Measurements from ENCODE around the gene ADGRL2. TPM values are rescaled to one million over a fixed set of nuclear protein-coding genes. Genes with fewer than 3 reads are reported as not detected.

ADGRL2 gene
- total RNA-seq, 1 donor from 2014 or later, result 270 TPM

DNA sequence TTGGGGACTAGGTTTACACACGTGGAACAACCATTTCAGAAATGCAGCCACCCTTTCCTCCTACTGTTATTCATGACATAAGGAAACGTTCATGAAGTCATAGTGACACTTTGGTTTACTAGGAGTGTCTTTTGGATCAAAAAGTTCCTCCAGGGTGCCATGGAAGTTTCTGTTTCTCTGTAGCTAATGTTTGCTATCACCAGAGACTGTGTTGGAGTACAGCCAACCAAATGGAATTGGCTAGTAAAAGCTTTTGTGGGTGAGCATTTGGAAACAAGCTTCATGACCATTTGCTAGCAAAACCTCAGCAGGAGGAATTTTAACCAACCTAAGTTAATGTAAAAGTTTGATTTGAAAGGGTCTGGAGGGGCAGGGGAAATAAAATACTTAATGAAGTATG, 43.9 kb upstream of the ADGRL2 start:
- no peak overlapping the region for H3K27ac ChIP-seq
- no peaks in the 10 kb centered on the region for H3K27me3 ChIP-seq
- H3K4me3 ChIP-seq, result no peak overlapping the region
- Mint-ChIP-seq H3K9me3 (no peaks in the 10 kb centered on the region), H3K4me1 (peaks cover 10% of the 10 kb centered on the region), H3K27ac (no peak overlapping the region), H3K36me3 (no peaks in the 10 kb centered on the region), H3K27me3 (ENCODE audit: insufficient read depth, low read depth) (no peaks in the 10 kb centered on the region), H3K4me3 (no peak overlapping the region)
- no peak overlapping the region for H3K9ac ChIP-seq
- H3K9me3 ChIP-seq (ENCODE audit: low read depth), result no peaks in the 10 kb centered on the region
- no peak for DNase-seq (ENCODE audit: low spot score)
- H3K36me3 ChIP-seq, result no peaks in the 10 kb centered on the region
- H3K4me2 ChIP-seq, result no peak overlapping the region
- H4K20me1 ChIP-seq (ENCODE audit: low read depth), result no peaks in the 10 kb centered on the region
- no peaks in the 10 kb centered on the region for H3F3A ChIP-seq (ENCODE audit: low read depth)
- peak overlapping the region; percentile 19 for H2AFZ ChIP-seq (replicated peaks)
- H3K4me1 ChIP-seq, result no peaks in the 10 kb centered on the region
- H3K79me2 ChIP-seq (ENCODE audit: low read depth), result no peaks in the 10 kb centered on the region
- no peak for TF ChIP-seq EZH2phosphoT487 (IDR thresholded peaks at IDR 0.05)
- TF ChIP-seq CTCF (IDR thresholded peaks at IDR 0.05), result no peak
- TF ChIP-seq EZH2 (IDR thresholded peaks at IDR 0.05), result no peak

DNA sequence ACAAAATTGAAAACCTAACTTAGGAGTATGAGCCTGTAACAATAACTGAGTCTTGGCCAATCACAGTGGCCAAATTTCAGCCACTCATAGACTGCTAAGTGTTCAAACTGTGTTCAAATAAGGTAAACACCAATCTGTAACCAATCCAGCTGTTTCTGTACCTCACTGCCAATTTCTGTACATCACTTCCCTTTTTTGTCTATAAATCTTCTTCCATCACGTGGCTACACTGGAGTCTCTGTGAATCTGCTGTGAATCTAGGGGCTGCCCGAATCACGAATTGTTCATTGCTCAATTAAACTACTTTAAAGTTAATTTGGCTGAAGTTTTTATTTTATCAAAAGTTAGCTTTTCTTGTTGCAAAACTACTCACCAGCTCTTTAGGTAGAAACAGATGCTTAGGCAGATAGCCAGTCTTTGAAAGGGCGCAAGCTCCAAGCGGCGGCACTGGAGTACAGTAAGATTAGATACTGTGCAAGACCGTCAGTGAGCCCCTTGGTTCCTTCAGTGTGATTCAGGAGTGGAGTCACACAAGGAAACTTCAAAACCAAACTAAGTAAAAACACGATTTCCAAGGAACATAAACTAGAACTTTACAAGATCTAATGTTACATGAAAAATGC, 43.2 kb upstream of the ADGRL2 start:
- Histone ChIP-seq H3K79me2 (ENCODE audit: low read depth) (no peaks in the 10 kb centered on the region), H3K27me3 (no peaks in the 10 kb centered on the region), H3F3A (ENCODE audit: low read depth) (no peaks in the 10 kb centered on the region), H3K4me2 (no peak overlapping the region), H3K4me3 (no peak overlapping the region), H3K9ac (no peak overlapping the region), H2AFZ (replicated peaks) (no peak overlapping the region), H3K27ac (no peak overlapping the region), H3K36me3 (no peaks in the 10 kb centered on the region), H3K9me3 (ENCODE audit: low read depth) (no peaks in the 10 kb centered on the region), H4K20me1 (ENCODE audit: low read depth) (no peaks in the 10 kb centered on the region), H3K4me1 (no peaks in the 10 kb centered on the region)
- no peak for TF ChIP-seq EZH2 (IDR thresholded peaks at IDR 0.05)
- no peak for TF ChIP-seq EZH2phosphoT487 (IDR thresholded peaks at IDR 0.05)
- TF ChIP-seq CTCF (IDR thresholded peaks at IDR 0.05), result no peak
- H3K4me3 Mint-ChIP-seq, result no peak overlapping the region
- H3K27me3 Mint-ChIP-seq (ENCODE audit: insufficient read depth, low read depth), result no peaks in the 10 kb centered on the region
- no peaks in the 10 kb centered on the region for H3K36me3 Mint-ChIP-seq
- no peak overlapping the region for H3K27ac Mint-ChIP-seq
- H3K9me3 Mint-ChIP-seq, result no peaks in the 10 kb centered on the region
- DNase-seq (ENCODE audit: low spot score), result no peak
- peaks cover 10% of the 10 kb centered on the region for H3K4me1 Mint-ChIP-seq

DNA sequence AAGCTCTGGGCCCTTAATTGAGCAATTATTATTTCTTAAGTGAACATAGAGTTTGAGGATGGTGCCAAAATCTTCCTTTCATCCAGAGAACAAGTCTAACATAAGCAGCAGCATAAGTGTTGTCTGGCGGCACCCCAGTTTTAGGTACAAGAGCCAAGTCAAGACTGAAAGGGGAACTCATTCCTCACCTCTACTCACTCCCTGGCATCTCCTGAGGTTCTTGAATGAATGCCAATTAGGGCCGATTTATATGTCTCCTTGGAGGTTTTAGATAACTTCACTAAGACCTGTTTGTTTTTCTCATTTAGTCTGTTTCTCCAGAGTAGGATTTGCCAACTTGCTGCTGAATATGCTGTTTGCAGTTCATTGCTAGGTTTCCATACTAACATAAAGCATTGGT, 42.6 kb upstream of the ADGRL2 start:
- Histone ChIP-seq H3F3A (ENCODE audit: low read depth) (no peaks in the 10 kb centered on the region), H3K27ac (no peak overlapping the region), H4K20me1 (ENCODE audit: low read depth) (no peaks in the 10 kb centered on the region), H3K9me3 (ENCODE audit: low read depth) (no peaks in the 10 kb centered on the region), H3K4me2 (no peak overlapping the region), H2AFZ (replicated peaks) (no peak overlapping the region), H3K4me1 (no peaks in the 10 kb centered on the region), H3K27me3 (no peaks in the 10 kb centered on the region), H3K79me2 (ENCODE audit: low read depth) (no peaks in the 10 kb centered on the region), H3K4me3 (no peak overlapping the region), H3K9ac (no peak overlapping the region), H3K36me3 (no peaks in the 10 kb centered on the region)
- no peak overlapping the region for H3K27ac Mint-ChIP-seq
- DNase-seq (ENCODE audit: low spot score), result no peak
- no peaks in the 10 kb centered on the region for H3K9me3 Mint-ChIP-seq
- no peaks in the 10 kb centered on the region for H3K36me3 Mint-ChIP-seq
- no peak overlapping the region for H3K4me3 Mint-ChIP-seq
- no peak for TF ChIP-seq EZH2phosphoT487 (IDR thresholded peaks at IDR 0.05)
- no peak for TF ChIP-seq EZH2 (IDR thresholded peaks at IDR 0.05)
- no peak for TF ChIP-seq CTCF (IDR thresholded peaks at IDR 0.05)
- H3K4me1 Mint-ChIP-seq, result peaks cover 10% of the 10 kb centered on the region
- H3K27me3 Mint-ChIP-seq (ENCODE audit: insufficient read depth, low read depth), result no peaks in the 10 kb centered on the region

Measured in neural progenitor cell (in vitro differentiated cells).